GM19099 (cell line): Measurements from ENCODE around the gene ZNF512B.

Source experiments
- POLR2A ChIP-seq: IDR thresholded peaks from 3 replicates; pipeline ENCODE4 v1.6.1; 2011; ENCODE audit warnings: low read depth; ENCODE audit not compliant: insufficient read length; ENCODE audit errors: extremely low read depth

ZNF512B gene

DNA sequence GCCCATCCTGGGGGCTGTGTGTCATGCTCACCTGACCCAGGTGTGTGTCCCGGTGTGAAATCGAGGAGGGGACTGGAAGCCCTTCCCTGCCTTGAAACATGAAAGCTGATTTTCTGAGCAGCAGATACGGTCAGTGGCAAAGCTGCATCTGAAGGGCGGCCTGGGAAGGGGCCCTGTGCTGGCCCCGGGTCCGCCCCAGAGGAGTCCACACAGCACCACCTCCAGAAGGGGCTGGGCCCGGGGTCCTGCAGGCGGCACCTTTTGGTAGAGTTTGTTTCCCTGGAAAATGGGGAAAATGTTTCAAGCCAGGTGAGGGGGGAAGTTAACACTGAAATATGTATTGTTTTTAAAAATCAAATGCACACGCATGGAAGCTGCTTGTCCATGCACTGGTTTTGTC lies 34.3 kb downstream of the ZNF512B start:
- TF ChIP-seq POLR2A: no peak

GRCh38 chr20:63934271-63935068 lies 35.3 kb downstream of the ZNF512B start:
- TF ChIP-seq POLR2A: no peak

DNA sequence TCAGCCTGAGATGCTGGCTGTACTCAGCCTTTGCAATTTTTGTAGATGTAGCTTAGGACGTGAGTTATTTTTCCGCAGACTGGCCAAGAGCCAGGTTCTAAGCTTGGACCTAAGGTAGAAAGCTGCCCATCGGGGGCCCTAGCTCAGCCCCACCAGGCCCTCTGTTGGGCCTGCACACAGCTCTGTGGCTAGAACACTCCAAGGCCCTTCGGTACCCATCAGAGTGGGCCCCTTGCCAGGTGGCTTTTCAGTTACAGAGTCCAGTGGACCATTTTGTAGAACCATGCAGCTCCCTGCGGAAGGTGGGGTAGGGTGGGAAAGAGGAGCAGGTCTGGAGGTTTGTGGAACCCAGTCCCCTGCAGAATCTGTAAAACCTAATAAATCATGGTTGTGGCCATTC lies 36.1 kb downstream of the ZNF512B start:
- TF ChIP-seq POLR2A: no peak

GRCh38 chr20:63932606-63933160 lies 37.0 kb downstream of the ZNF512B start:
- TF ChIP-seq POLR2A: no peak

DNA sequence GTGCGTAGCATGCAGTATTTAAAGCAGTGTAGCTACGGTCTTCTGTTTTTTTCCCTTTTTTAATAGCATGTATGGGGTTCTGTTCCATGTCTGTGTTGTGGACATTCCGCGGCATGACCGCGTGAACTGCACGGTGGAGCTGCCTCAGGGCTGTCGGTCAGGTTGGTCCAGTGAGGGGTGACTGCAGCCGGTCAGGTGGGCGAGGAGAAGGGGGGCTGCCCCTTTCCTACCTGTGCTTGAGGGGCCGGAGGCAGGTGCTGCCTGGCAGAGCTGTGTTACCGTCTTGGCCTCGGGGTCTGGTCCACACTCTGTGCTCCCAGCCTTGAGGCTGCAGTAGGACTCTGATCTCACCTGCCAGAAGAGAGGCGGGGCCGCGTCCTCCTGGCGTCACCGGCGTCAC lies 38.0 kb downstream of the ZNF512B start:
- no peak for TF ChIP-seq POLR2A

DNA sequence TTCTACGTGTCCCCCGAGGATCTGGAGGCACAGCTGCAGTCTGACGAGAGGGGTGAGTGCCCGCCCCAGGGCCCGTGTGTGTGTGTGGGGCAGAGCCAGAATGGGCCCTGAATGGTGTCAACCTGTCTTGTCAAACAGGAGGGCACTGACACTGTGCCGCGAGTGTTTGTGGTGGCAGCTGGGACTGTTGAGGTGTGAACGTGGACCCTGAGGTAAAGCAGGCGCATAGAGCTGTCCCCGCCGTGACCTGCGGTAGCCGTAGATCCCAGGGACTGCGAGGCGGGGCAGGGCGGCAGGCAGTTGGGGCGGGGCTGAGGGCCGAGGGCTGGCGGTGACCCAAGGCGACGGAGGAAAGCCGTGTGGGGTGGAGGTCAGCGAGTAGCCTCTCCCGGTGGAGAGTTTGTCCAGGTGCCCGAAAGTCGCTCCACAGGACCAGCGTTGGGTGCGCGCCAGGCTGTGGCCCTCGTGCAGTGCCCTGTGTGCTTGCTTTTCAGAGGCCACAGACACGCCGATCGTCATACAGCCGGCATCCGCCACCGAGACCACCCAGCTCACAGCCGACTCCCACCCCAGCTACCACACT lies 38.7 kb downstream of the ZNF512B start:
- TF ChIP-seq POLR2A: no peak

DNA sequence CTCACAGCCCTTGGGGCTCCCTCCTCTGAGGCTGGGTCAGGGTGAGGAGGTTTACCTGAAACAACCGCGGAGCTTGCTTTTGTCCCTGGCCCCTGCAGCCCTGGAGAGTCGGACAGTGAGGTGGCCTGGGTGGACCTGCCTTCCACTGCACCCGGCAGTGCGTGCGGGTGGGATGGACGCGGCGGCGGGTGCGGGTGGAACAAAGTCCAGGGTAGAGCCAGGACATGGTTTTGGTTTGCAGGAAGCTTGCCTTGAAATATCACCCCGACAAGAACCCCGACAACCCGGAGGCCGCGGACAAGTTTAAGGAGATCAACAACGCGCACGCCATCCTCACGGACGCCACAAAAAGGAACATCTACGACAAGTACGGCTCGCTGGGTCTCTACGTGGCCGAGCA lies 40.7 kb downstream of the ZNF512B start:
- TF ChIP-seq POLR2A: no peak

GRCh38 chr20:63926298-63926697 lies 43.4 kb downstream of the ZNF512B start:
- TF ChIP-seq POLR2A: no peak

GRCh38 chr20:63924241-63924640 lies 45.5 kb downstream of the ZNF512B start:
- no peak for TF ChIP-seq POLR2A

GRCh38 chr20:63923651-63924050 lies 46.1 kb downstream of the ZNF512B start:
- TF ChIP-seq POLR2A: no peak

DNA sequence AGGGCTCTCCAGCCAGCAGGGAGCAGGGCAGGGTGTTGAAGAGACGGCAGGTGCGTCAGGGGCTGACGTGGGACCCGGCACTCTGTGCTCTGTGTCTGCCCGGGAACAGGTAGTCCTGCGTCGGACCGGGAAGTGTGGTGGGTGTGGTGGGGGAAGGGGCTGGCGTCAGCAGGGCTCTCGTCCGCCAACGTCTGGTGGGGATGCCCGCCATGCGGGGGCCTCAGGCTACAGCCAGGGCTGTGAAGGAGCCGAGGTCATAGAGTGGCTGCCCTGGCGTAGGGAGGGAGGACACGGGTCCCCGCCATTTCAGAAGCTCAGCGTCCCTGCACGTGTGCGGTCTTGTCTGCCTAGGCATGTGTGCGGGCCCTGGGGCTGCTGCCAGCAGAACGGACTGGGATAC lies 49.5 kb downstream of the ZNF512B start:
- TF ChIP-seq POLR2A: no peak

DNA sequence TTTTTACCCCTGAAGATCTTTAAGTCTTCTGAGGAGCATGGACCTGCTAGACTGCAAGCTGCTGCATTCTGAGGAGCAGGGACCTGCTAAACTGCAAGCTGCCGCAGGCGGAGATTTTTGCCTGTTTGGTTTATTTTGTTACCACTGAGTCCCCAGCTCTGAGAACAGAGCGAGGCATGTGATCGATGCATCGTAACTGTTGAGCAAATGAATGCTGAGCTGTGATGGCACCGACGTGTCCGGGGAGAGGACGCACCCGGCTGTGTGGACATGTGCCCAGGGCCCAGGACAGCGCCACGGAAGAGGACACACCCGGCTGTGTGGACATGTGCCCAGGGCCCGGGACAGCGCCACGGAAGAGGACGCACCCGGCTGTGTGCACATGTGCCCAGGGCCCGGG lies 50.6 kb downstream of the ZNF512B start:
- no peak for TF ChIP-seq POLR2A

GRCh38 chr20:63917811-63918210 lies 51.9 kb downstream of the ZNF512B start:
- TF ChIP-seq POLR2A: no peak

GRCh38 chr20:63915471-63915870 lies 54.3 kb downstream of the ZNF512B start:
- no peak for TF ChIP-seq POLR2A

GRCh38 chr20:63913768-63914167 lies 56.0 kb downstream of the ZNF512B start:
- TF ChIP-seq POLR2A: no peak

DNA sequence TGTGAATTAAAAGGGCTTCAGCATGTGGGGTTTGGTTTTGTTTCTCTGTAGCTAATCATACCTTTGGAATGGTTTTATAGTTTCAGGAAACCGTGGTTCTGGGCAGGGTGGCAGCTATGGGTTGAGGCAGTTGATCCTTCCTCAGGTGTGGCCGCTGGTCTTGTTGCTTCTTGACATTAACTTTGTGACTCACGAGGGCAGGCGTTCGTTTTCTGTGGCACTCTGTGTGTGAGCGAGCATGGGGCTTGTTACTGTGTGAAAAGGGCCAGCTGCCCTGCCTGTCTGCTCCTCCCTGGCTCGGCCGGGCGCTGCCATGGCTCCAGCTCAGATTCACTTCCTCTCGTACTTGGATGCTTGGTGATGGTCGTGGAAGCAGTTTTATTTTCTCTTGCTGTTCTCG lies 58.6 kb downstream of the ZNF512B start:
- no peak for TF ChIP-seq POLR2A
